HepG2 (cell line): Measurements from ENCODE around the gene SPOCD1. TPM values are rescaled to one million over a fixed set of nuclear protein-coding genes. Genes with fewer than 3 reads are reported as not detected.

Source experiments
- ATAC-seq: fragments of 200-7000 bp; cut with Tn5 transposase; 3 replicates; pipeline ENCODE4 v1.9.1; 2020; ENCODE audit warnings: mild to moderate bottlenecking, moderate library complexity
- BruUV-seq: library from RNA; stranded (reverse); fragments of 400-500 nt; replicated peaks from 2 replicates; lab custom pipeline; 2021; lab: Mats Ljungman, UMichigan
- CTCF ChIA-PET: fragments of 300-600 bp; formaldehyde crosslinking; extraction: SDS; loops from one replicate; lab custom pipeline; 2021; ENCODE audit warnings: low total read pairs, inconsistent platforms, low intra/inter-chr PET ratio; lab: Yijun Ruan, JAX
- POLR2A ChIA-PET: fragments of 350-600 bp; sonication (Branson Sonifier 250); formaldehyde crosslinking; loops from one replicate; lab custom pipeline; 2020; ENCODE audit warnings: antibody characterized with exemption, inconsistent platforms; lab: Yijun Ruan, JAX
- DNase-seq: peaks from one replicate; pipeline ENCODE4 v3.0.0-alpha.2; 2015; ENCODE audit warnings: low spot score
- FAIRE-seq: peaks from 3 replicates; lab custom pipeline; 2011; peaks lifted over from hg19 to GRCh38; lab: Jason Lieb, UNC
- H2AFZ ChIP-seq: one replicate; pipeline ENCODE4 v1.6.1; 2011; ENCODE audit warnings: low read length, inconsistent platforms
- H3K27ac ChIP-seq: fragments of 300-600 bp; 3 replicates; pipeline ENCODE4 v1.8.0; 2011; ENCODE audit warnings: mixed run types, mild to moderate bottlenecking, mixed read lengths, low read length, inconsistent platforms; ENCODE audit not compliant: insufficient read depth; ENCODE audit errors: extremely low read length
- H3K27me3 ChIP-seq, 2 experiments: fragments of 200-600 bp in 1 of 2; 2 replicates in 1 of 2; 3 replicates in 1 of 2; pipeline versions ENCODE4 v1.6.0 to v1.8.0; 2011; ENCODE audit warnings: low read length in 2 of 2, mild to moderate bottlenecking in 2 of 2, moderate library complexity in 2 of 2, inconsistent platforms in 1 of 2; ENCODE audit not compliant: insufficient read depth in 2 of 2, control insufficient read depth in 1 of 2
- H3K36me3 ChIP-seq, 2 experiments: fragments of 200-600 bp in 1 of 2; replicated peaks in 1 of 2; 2 replicates in 1 of 2; 3 replicates in 1 of 2; pipeline versions ENCODE4 v1.5.1 to v1.8.0; 2011; ENCODE audit warnings: low read length in 2 of 2, inconsistent platforms in 1 of 2; ENCODE audit not compliant: insufficient read depth in 2 of 2, control insufficient read depth in 1 of 2
- H3K4me1 ChIP-seq: 2 replicates; pipeline ENCODE4 v1.5.1; 2012; ENCODE audit warnings: low read length, inconsistent platforms; ENCODE audit not compliant: insufficient read depth
- H3K4me2 ChIP-seq: 2 replicates; pipeline ENCODE4 v1.6.0; 2011; ENCODE audit warnings: low read depth, low read length, inconsistent platforms
- H3K4me3 ChIP-seq, 3 experiments: fragments of 200-600 bp in 1 of 3; sonication (generic), shearing (Covaris generic) in 1 of 3; replicated peaks in 1 of 3; 2 replicates each; pipeline ENCODE4 v1.5.1; 2011 to 2016; ENCODE audit warnings: low read length in 3 of 3, inconsistent platforms in 2 of 3, low read depth in 2 of 3, mild to moderate bottlenecking in 2 of 3, control low read depth in 1 of 3, mixed read lengths in 1 of 3; ENCODE audit not compliant: insufficient read depth in 1 of 3
- H3K79me2 ChIP-seq: one replicate; pipeline ENCODE4 v1.6.1; 2011; ENCODE audit warnings: low read length, inconsistent platforms; ENCODE audit not compliant: insufficient read depth
- H3K9ac ChIP-seq: 2 replicates; pipeline ENCODE4 v1.6.0; 2011; ENCODE audit warnings: mild to moderate bottlenecking, low read depth, low read length, inconsistent platforms; ENCODE audit not compliant: insufficient read depth
- H3K9me3 ChIP-seq: 2 replicates; pipeline ENCODE4 v1.5.1; 2012; ENCODE audit warnings: mild to moderate bottlenecking, low read length
- H4K20me1 ChIP-seq: 2 replicates; pipeline ENCODE4 v1.6.0; 2011; ENCODE audit warnings: inconsistent platforms, mild to moderate bottlenecking, low read length, moderate library complexity; ENCODE audit not compliant: insufficient read depth
- CTCF ChIP-seq: sonication (generic); formaldehyde crosslinking; IDR thresholded peaks from 2 replicates; pipeline ENCODE4 v1.5.0; 2020; ENCODE audit warnings: mild to moderate bottlenecking, missing genetic modification reagents, moderate library complexity
- ZBTB10 ChIP-seq: sonication (generic); formaldehyde crosslinking; IDR thresholded peaks from 2 replicates; pipeline ENCODE4 v1.4.0; 2020; ENCODE audit warnings: missing genetic modification reagents, borderline replicate concordance
- ZXDC ChIP-seq: sonication (generic); formaldehyde crosslinking; IDR thresholded peaks from 2 replicates; pipeline ENCODE4 v1.5.0; 2020; ENCODE audit warnings: mild to moderate bottlenecking, missing genetic modification reagents
- WGBS: methylation state at CpG from one replicate; pipeline ENCODE4 v1.1.6; 2017; ENCODE audit warnings: low lambda C conversion rate; 5-methylcytosine and 5-hydroxymethylcytosine counted together
- in situ Hi-C: cut with HindIII; loops from 2 replicates; pipeline ENCODE4 v1.10.0; 2017; ENCODE audit warnings: low pct_unique_long_range_greater_than_20kb; ENCODE audit not compliant: extremely low pct_ligation_motif_present
- intact Hi-C: fragments of 100-400 bp; cut with micrococcal nuclease; formaldehyde crosslinking; loops from one replicate; pipeline ENCODE4 v1.10.0; 2022; ENCODE audit not compliant: unreplicated experiment
- polyA plus RNA-seq, 8 experiments: library from polyadenylated mRNA; depleted of rRNA in 3 of 8; stranded (reverse) in 7 of 8; unstranded in 1 of 8; fragments of >200 nt; fragmentation: Illumina TruSeq in 4 of 8; extraction: Trizol in 4 of 8; gene quantifications; 2 replicates each; pipeline versions ENCODE4 v1.2.1 to v1.2.3, GENCODE V29; 2011 to 2016; ENCODE audit warnings: low read depth in 4 of 8, missing spikeins in 1 of 8, mixed read lengths in 1 of 8; ENCODE audit not compliant: insufficient read depth in 1 of 8
- total RNA-seq, 5 experiments: library from RNA; depleted of rRNA; stranded (reverse); fragments of >200 nt; fragmentation: Illumina TruSeq; extraction: Trizol; gene quantifications; 2 replicates each; pipeline ENCODE4 v1.2.3, GENCODE V29; 2016; ENCODE audit warnings: low read depth in 1 of 5

SPOCD1 gene
- total and polyA plus RNA-seq, 2 of the 13 experiments (the other 11 are each of a cell fraction or from before 2014, with no cell fraction given) = 0.24 to 0.29 TPM

- peak; percentile 67 for TF ChIP-seq CTCF (CRISPR knock-in tag)
Observed at GRCh38 chr1:31762726-31763670, 52.8 kb downstream of the SPOCD1 start (continued).

- Histone ChIP-seq H3K27ac (no peak overlapping the region), H3K79me2 (no peaks in the 10 kb centered on the region), H3K4me3 (no peak overlapping the region), H3K9ac (no peak overlapping the region), H3K9me3 (no peaks in the 10 kb centered on the region), H4K20me1 (no peaks in the 10 kb centered on the region), H3K36me3 (no peaks in the 10 kb centered on the region), H3K27me3 (peaks cover 19 to 75% of the 10 kb centered on the region in 2 experiments), H2AFZ (no peak overlapping the region), H3K4me2 (no peak overlapping the region; the same call in 1 of the 2 replicates), H3K4me1 (peaks cover 32% of the 10 kb centered on the region)
- DNase-seq = no peak
- WGBS = 45% methylated on average over 2 of the region's 7 CpGs
- no TSS peak for BruUV-seq
- TF ChIP-seq ZXDC (CRISPR knock-in tag) = 0 out of 2 replicates have a peak, but pooled peaks have one; percentile 41
- TF ChIP-seq ZBTB10 = no peak
- POLR2A ChIA-PET = no interaction called here
- no peak for FAIRE-seq
- in situ Hi-C loops = no loop called here
- CTCF ChIA-PET = no interaction called here
- intact Hi-C loops = no loop called here
- ATAC-seq = no peak
Observed at GRCh38 chr1:31762323-31762722, 53.5 kb downstream of the SPOCD1 start.
